ENCODE data around the gene MESP1.

The MESP1 gene

DNA sequence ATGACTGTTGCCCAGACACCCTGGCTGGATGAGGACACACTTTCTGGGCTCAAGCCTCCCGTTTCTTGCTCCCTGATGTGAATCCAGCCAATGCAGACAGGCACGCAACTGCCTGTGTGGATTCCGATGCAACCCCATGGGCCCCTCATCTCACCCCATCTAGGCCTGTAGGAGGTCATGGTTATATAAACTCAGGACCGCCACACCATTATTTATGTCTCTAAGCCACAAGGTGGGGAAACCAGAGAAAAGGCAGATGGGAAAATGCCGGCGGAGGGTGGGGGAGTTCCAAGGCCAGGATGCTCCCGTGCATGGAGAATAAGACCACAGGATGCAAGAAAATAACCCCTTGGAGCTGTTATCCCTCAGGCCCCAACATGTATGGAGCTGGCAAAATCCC, 2.0 kb downstream of the MESP1 start:
- Mint-ChIP-seq H3K4me1 (no peaks in the 10 kb centered on the region), H3K36me3 (ENCODE audit: insufficient read depth) (peaks cover 4% of the 10 kb centered on the region), H3K27me3 (no peaks in the 10 kb centered on the region), H3K9me3 (no peaks in the 10 kb centered on the region), H3K27ac (ENCODE audit: low read depth) (no peak overlapping the region), H3K4me3 (peak overlapping the region; percentile 78)
- DNase-seq (ENCODE audit: low spot score in 2 of 2): no peak
- ATAC-seq (replicated peaks; ENCODE audit: extremely low read depth, poor library complexity, severe bottlenecking): no peak

DNA sequence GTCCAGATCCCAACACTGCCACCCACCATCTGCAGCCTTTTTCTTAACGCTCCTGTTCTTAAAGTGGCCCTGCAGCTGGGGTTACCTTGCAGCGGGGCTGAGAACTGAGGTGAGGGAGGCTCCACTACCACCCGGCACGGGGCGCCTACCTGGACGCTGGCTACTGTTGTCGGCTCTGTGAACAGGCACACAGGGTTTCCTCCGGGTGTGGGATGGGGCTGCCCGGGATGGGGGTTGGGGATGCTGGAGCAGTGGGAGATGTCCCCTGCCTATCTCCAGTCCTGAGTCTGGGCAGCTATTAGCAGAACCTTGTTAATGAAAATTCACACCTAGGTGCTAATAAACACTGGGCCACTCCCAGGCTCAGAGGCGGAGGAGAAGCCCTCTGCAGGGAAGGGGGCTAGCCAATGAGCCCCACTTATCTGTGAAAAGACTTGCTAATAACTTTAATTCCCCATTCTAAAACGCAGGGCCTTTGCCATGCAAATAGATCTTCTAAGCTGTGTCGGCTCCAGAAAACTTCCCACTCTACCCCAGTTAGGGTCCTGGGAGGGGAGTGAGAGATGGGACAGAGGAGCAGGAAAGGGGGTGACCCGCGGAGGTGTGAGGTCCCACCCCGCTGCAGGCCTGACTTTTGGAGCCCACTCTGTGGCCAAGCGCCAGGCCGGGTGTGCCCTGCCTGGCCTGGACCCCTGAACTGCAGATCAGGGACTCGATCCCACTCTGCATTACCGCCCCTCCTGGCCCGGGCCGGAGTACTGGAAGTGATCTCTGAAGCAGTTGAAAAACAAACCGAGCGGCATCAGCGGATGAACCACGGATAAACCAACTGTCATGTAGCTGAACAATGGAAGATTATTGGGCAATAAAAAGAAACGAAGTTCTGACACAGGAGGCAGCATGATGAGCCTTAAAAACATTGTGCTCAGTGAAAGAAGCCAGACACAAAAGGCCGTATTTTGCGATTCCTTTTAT, 3.1 kb downstream of the MESP1 start:
- H3K36me3 Mint-ChIP-seq (ENCODE audit: insufficient read depth): peaks cover 4% of the 10 kb centered on the region
- no peaks in the 10 kb centered on the region for H3K27me3 Mint-ChIP-seq
- H3K27ac Mint-ChIP-seq (ENCODE audit: low read depth): no peak overlapping the region
- no peaks in the 10 kb centered on the region for H3K9me3 Mint-ChIP-seq
- H3K4me3 Mint-ChIP-seq: peak overlapping the region; percentile 78
- no peaks in the 10 kb centered on the region for H3K4me1 Mint-ChIP-seq
- DNase-seq (ENCODE audit: low spot score in 2 of 2) (no peak), ATAC-seq (replicated peaks; ENCODE audit: extremely low read depth, poor library complexity, severe bottlenecking) (no peak)

DNA sequence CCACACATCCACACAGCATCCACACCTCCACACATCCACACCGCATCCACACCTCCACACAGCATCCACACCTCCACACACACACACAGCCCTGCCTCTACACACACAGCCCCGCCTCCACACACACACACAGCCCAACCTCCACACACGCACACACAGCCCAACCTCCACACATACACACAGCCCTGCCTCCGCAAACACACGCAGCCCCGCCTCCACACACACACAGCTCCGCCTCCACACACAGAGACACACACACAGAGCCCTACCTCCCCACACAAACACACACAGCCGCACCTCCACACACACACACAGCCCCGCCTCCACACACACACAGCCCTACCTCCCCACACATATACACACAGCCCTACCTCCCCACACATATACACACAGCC, 4.7 kb downstream of the MESP1 start:
- H3K27ac Mint-ChIP-seq (ENCODE audit: low read depth): no peak overlapping the region
- H3K27me3 Mint-ChIP-seq: no peaks in the 10 kb centered on the region
- no peaks in the 10 kb centered on the region for H3K9me3 Mint-ChIP-seq
- DNase-seq (ENCODE audit: low spot score in 2 of 2) (no peak), ATAC-seq (replicated peaks; ENCODE audit: extremely low read depth, poor library complexity, severe bottlenecking) (no peak)
- H3K4me1 Mint-ChIP-seq: no peaks in the 10 kb centered on the region
- no peak overlapping the region for H3K4me3 Mint-ChIP-seq
- peaks cover 4% of the 10 kb centered on the region for H3K36me3 Mint-ChIP-seq (ENCODE audit: insufficient read depth)

DNA sequence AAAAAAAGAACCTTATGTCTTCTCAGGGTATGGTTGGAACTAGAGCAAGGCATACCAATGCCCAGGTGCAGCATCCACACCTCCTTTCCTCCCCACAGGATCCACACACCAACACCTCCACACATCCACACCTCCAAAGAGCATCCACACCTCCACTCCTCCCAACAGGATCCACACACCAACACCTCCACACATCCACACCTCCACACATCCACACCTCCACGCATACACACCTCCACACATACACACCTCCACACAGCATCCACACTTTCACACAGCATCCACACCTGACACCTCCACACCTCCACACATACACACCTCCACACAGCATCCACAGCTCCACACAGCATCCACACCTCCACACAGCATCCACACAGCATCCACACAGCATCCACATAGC, 5.3 kb downstream of the MESP1 start:
- Mint-ChIP-seq H3K4me3 (no peak overlapping the region), H3K27me3 (no peaks in the 10 kb centered on the region), H3K27ac (ENCODE audit: low read depth) (no peak overlapping the region), H3K4me1 (no peaks in the 10 kb centered on the region), H3K9me3 (no peaks in the 10 kb centered on the region), H3K36me3 (ENCODE audit: insufficient read depth) (peaks cover 4% of the 10 kb centered on the region)
- ATAC-seq (replicated peaks; ENCODE audit: extremely low read depth, poor library complexity, severe bottlenecking) (no peak), DNase-seq (ENCODE audit: low spot score in 2 of 2) (no peak)

DNA sequence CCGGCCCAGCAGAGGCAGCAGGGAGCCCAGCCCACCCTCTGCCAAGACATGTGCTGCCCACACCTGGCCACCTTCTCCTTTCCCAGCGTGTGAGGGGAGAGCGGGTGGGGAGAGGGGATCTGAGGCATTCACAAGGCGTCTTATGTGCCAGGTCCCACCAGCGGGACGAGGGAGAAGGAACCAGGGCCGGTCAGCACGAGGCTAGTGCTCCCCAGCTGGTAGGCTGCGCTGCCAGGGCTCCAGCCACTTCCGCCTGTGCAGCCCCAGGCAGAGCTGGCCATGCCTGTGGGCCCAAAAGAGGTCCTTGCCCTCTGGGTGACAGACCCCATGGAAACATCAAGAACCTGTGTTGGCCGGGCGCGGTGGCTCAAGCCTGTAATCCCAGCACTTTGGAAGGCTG, 5.9 kb downstream of the MESP1 start:
- H3K9me3 Mint-ChIP-seq: no peaks in the 10 kb centered on the region
- H3K27ac Mint-ChIP-seq (ENCODE audit: low read depth): no peak overlapping the region
- H3K4me3 Mint-ChIP-seq: no peak overlapping the region
- peaks cover 2% of the 10 kb centered on the region for H3K4me1 Mint-ChIP-seq
- no peak for ATAC-seq (replicated peaks; ENCODE audit: extremely low read depth, poor library complexity, severe bottlenecking)
- H3K36me3 Mint-ChIP-seq (ENCODE audit: insufficient read depth): peaks cover 4% of the 10 kb centered on the region
- no peak for DNase-seq (ENCODE audit: low spot score in 2 of 2)
- H3K27me3 Mint-ChIP-seq: no peaks in the 10 kb centered on the region

DNA sequence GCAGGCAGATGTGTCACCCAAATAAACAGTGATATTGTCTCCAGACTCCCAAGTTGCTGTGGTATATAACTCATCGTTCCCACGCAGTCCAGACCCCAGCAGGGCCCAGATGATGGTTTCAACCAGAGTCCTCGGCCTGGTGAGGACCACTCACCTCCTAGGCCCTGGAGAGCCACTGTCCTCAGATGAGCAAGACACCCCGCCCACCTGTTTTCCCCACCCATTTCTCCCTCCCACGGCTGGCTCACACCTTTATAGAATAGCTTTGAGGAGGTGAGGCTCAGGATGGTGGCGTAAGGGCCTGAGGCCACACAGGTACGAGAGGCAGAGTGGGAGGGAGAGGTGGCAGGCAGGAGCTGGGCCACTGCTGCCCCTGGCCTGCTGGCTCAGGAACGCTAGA, 7.5 kb downstream of the MESP1 start:
- Mint-ChIP-seq H3K9me3 (no peaks in the 10 kb centered on the region), H3K4me1 (peaks cover 5% of the 10 kb centered on the region), H3K27me3 (no peaks in the 10 kb centered on the region), H3K4me3 (no peak overlapping the region), H3K36me3 (ENCODE audit: insufficient read depth) (peaks cover 1% of the 10 kb centered on the region), H3K27ac (ENCODE audit: low read depth) (no peak overlapping the region)
- DNase-seq (ENCODE audit: low spot score in 2 of 2): no peak
- ATAC-seq (replicated peaks; ENCODE audit: extremely low read depth, poor library complexity, severe bottlenecking): no peak

DNA sequence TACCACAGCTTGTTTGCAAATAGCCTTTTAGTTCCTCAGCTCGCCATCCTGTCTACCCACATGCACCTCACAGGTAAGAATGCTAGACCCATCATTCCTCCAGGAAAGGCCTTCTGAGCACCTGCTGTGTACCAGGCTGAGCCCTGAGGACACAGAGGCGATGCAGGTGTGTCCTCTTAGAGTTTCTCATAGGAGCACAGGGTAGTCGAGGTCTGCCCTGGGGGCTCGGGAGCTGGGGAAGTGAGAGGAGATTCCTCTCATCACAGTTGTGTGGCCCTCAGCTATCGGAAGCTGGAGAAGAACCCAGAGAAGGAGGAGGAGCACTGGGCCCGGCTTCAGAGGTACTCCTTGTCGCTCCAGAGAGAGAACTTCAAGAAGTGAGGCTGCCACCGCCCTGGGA, 8.0 kb downstream of the MESP1 start:
- H3K27me3 Mint-ChIP-seq: peaks cover 1% of the 10 kb centered on the region
- peaks cover 5% of the 10 kb centered on the region for H3K4me1 Mint-ChIP-seq
- no peak overlapping the region for H3K27ac Mint-ChIP-seq (ENCODE audit: low read depth)
- DNase-seq (ENCODE audit: low spot score in 2 of 2) (no peak), ATAC-seq (replicated peaks; ENCODE audit: extremely low read depth, poor library complexity, severe bottlenecking) (no peak)
- no peaks in the 10 kb centered on the region for H3K9me3 Mint-ChIP-seq
- H3K36me3 Mint-ChIP-seq (ENCODE audit: insufficient read depth): peaks cover 1% of the 10 kb centered on the region
- H3K4me3 Mint-ChIP-seq: no peak overlapping the region

DNA sequence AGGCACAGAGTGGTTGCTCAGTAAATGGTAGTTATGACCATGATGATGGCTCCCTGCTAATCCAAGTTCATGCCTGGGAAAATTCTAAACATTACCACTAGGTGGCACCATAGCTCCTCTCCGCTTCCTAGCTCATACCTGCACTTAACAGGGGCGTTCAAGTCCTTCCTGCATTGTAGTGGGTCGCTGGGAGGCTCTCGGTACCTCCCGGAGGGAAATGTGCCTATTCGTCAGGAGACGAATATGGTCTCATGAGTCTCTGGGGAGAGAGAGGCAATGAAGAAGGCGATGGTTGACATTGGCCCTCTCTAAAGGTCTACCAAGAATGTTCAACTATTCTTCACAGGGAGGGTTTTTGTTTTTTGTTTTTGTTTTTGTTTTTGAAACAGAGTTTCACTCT, 10.9 kb downstream of the MESP1 start:
- H3K36me3 Mint-ChIP-seq (ENCODE audit: insufficient read depth): no peaks in the 10 kb centered on the region
- H3K27me3 Mint-ChIP-seq: peaks cover 30% of the 10 kb centered on the region
- peak overlapping the region; percentile 19 for H3K4me3 Mint-ChIP-seq
- DNase-seq (ENCODE audit: low spot score in 2 of 2) (peak; percentile 41 to 51), ATAC-seq (replicated peaks; ENCODE audit: extremely low read depth, poor library complexity, severe bottlenecking) (peak; percentile 91)
- H3K27ac Mint-ChIP-seq (ENCODE audit: low read depth): no peak overlapping the region
- H3K9me3 Mint-ChIP-seq: no peaks in the 10 kb centered on the region
- H3K4me1 Mint-ChIP-seq: peaks cover 5% of the 10 kb centered on the region

DNA sequence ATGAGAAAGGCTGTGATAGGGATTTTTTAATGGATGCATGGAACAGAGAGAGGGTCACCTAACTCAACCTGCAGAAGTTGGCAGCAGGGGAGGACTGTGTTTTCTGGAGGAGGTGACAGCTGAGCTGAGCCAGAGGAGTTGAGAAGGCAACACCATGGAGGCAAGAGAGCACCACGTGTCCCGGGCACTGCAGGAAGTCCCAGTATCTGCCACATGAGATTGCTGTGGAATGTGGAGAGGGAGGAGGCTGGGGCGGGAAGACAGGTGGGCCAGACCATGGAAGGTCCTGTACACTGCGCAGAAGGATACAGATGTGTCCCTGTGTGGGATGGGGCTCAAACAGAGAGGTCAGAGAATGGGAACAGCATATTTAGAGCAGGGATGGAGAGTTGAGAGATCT, 15.3 kb downstream of the MESP1 start:
- no peak for DNase-seq (ENCODE audit: low spot score in 2 of 2)
- H3K27me3 Mint-ChIP-seq: peaks cover 64% of the 10 kb centered on the region
- no peak for ATAC-seq (replicated peaks; ENCODE audit: extremely low read depth, poor library complexity, severe bottlenecking)
- no peaks in the 10 kb centered on the region for H3K9me3 Mint-ChIP-seq
- no peak overlapping the region for H3K4me3 Mint-ChIP-seq
- peaks cover 5% of the 10 kb centered on the region for H3K4me1 Mint-ChIP-seq
- no peaks in the 10 kb centered on the region for H3K36me3 Mint-ChIP-seq (ENCODE audit: insufficient read depth)
- no peak overlapping the region for H3K27ac Mint-ChIP-seq (ENCODE audit: low read depth)

DNA sequence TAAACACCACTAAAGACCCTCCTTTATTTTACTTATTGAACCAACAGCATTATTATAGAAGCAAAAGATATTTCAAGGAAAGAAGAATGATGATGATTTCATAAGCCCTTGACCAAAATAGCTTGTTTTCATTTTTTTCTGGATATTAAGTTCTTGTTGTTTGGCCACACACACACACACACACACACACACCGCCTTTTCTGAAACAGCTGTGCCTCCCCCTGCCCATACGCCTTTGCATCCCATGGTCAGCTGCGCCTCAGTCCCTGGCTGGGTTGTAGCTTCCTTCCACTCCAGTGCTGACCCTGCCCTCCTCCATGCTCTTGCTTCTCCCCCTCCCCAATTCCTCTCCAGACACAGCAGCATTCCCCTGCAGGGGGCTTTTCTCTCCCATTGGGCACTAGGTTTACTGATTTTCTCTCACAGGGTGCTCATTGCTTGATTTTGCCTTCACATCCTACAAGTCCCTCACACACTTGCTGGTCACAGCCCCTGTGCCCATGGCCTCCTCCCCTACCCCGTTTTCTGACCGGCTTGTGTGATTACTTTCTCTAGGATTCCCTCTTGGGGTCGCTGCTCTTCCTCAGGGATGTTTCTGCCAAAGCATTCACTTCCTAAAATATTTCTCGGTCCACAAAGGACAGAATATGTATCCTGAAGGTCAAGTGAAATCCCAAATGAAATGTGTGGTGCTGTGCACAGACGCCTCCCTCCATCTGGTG, 18.4 kb downstream of the MESP1 start:
- Mint-ChIP-seq H3K4me3 (no peak overlapping the region), H3K27ac (ENCODE audit: low read depth) (no peak overlapping the region), H3K4me1 (no peaks in the 10 kb centered on the region), H3K36me3 (ENCODE audit: insufficient read depth) (no peaks in the 10 kb centered on the region), H3K27me3 (peaks cover 59% of the 10 kb centered on the region), H3K9me3 (no peaks in the 10 kb centered on the region)
- no peak for DNase-seq (ENCODE audit: low spot score in 2 of 2)
- no peak for ATAC-seq (replicated peaks; ENCODE audit: extremely low read depth, poor library complexity, severe bottlenecking)

DNA sequence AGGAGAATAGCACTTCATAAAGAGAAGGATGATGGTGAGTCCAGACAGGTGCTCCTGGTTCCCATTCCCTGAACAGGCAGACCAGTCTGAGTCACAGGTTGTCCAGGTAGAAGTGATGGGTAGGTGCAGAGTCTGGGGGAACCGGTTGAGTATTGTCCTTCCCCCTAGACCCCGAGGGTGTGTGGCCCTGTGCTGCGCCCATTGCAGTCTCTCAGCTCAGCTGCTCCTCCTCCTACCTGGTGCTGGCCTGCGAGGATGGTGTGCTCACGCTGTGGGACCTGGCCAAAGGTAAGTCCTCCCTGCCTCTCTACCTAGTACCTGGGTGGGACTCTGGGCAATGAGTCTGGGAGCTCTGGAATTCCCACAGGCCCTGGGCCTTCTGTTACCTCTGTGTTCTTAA, 19.8 kb downstream of the MESP1 start:
- H3K36me3 Mint-ChIP-seq (ENCODE audit: insufficient read depth): no peaks in the 10 kb centered on the region
- ATAC-seq (replicated peaks; ENCODE audit: extremely low read depth, poor library complexity, severe bottlenecking): no peak
- no peak for DNase-seq (ENCODE audit: low spot score in 2 of 2)
- peaks cover 45% of the 10 kb centered on the region for H3K27me3 Mint-ChIP-seq
- H3K4me1 Mint-ChIP-seq: no peaks in the 10 kb centered on the region
- no peaks in the 10 kb centered on the region for H3K9me3 Mint-ChIP-seq
- H3K27ac Mint-ChIP-seq (ENCODE audit: low read depth): no peak overlapping the region
- H3K4me3 Mint-ChIP-seq: no peak overlapping the region

DNA sequence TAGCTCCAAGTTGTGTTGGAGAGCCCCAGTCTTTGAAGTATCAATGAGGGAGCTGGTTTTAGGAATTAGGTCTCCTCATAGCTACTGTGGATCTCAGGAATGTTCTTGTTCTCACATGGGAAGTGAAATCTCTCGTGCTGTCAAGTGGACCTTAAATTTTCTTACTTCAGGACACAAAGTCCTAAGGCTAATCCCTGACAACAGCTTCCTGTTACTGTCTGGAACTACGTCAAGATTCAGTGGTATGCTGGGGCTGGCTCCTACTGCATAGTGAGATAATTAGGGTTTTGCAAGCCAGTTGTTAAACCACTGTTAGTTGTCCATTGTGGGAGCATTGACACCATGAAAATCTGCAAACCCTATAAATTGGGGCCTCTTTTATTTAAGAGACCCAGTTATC, 22.8 kb downstream of the MESP1 start:
- no peak for DNase-seq (ENCODE audit: low spot score in 2 of 2)

DNA sequence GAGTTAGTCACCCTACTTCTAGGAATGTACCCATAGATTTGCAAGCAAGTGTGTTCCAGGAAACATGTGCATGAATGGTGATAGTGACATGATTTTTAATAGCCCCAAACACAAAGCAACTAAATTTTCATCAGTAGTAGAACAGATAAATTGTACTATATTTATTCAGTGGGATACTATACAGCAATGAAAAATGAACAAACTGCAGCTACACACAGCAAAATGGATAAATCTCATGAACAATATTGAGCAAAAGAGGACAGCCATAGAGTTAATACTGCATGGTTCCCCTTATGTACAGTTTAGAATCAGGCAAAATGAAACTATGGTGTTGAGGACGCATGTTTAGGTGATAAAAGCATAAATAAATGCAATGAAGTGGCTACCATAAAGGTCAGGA, 26.0 kb downstream of the MESP1 start:
- Mint-ChIP-seq H3K27ac (ENCODE audit: low read depth) (no peak overlapping the region), H3K36me3 (ENCODE audit: insufficient read depth) (no peaks in the 10 kb centered on the region), H3K4me1 (no peaks in the 10 kb centered on the region), H3K4me3 (no peak overlapping the region), H3K27me3 (peaks cover 37% of the 10 kb centered on the region), H3K9me3 (no peaks in the 10 kb centered on the region)
- no peak for ATAC-seq (replicated peaks; ENCODE audit: extremely low read depth, poor library complexity, severe bottlenecking)
- DNase-seq (ENCODE audit: low spot score in 2 of 2): no peak

More for the DNA sequence above, 22.8 kb downstream of the MESP1 start:
- Mint-ChIP-seq H3K9me3 (no peaks in the 10 kb centered on the region), H3K4me3 (no peak overlapping the region), H3K27me3 (peaks cover 23% of the 10 kb centered on the region), H3K4me1 (no peaks in the 10 kb centered on the region), H3K36me3 (ENCODE audit: insufficient read depth) (no peaks in the 10 kb centered on the region), H3K27ac (ENCODE audit: low read depth) (no peak overlapping the region)
- ATAC-seq (replicated peaks; ENCODE audit: extremely low read depth, poor library complexity, severe bottlenecking): no peak
